CD4-positive, alpha-beta T cell (primary cell): ENCODE results near the gene FHOD3. TPM values are rescaled to one million over a fixed set of nuclear protein-coding genes. Genes with fewer than 3 reads are reported as not detected.

ENCODE experiments used
- ATAC-seq: fragments of 200-7000 bp; cut with Tn5 transposase; one replicate; pipeline ENCODE4 v1.10.0; 2022; ENCODE audit warnings: mild to moderate bottlenecking; ENCODE audit not compliant: poor library complexity
- CTCF ChIA-PET: fragments of 350-600 bp; sonication (Branson Sonifier 250); formaldehyde crosslinking; loops from one replicate; lab custom pipeline; 2021; ENCODE audit warnings: antibody characterized with exemption, inconsistent platforms; lab: Charles Lee
- POLR2A ChIA-PET: fragments of 350-600 bp; sonication (Branson Sonifier 250); formaldehyde crosslinking; loops from one replicate; lab custom pipeline; 2021; ENCODE audit warnings: antibody characterized with exemption, inconsistent platforms; lab: Charles Lee
- DNase-seq, 14 experiments: peaks; one replicate each; pipeline ENCODE4 v3.0.0-alpha.2; 2013 to 2020; ENCODE audit warnings: mixed read lengths in 2 of 14
- H3K27ac ChIP-seq, 2 donors: one replicate each; pipeline versions ENCODE4 v1.5.1 to v1.7.0; 2013; ENCODE audit warnings: low read length in 2 of 2, low read depth in 1 of 2, mild to moderate bottlenecking in 1 of 2
- H3K27me3 ChIP-seq, 2 experiments: 1 replicate in 1 of 2; 2 replicates in 1 of 2; pipeline versions ENCODE4 v1.6.1 to v1.7.0; 2013; ENCODE audit warnings: low read length in 2 of 2, control low read depth in 1 of 2, mild to moderate bottlenecking in 1 of 2, moderate library complexity in 1 of 2; ENCODE audit not compliant: insufficient read depth in 2 of 2, control insufficient read depth in 1 of 2
- H3K36me3 ChIP-seq: one replicate; pipeline ENCODE4 v1.6.1; 2013; ENCODE audit warnings: low read length, control low read depth; ENCODE audit not compliant: insufficient read depth
- H3K4me1 ChIP-seq: one replicate; pipeline ENCODE4 v1.6.1; 2013; ENCODE audit warnings: low read length, control low read depth; ENCODE audit not compliant: insufficient read depth
- H3K4me3 ChIP-seq: one replicate; pipeline ENCODE4 v1.5.1; 2013; ENCODE audit warnings: mild to moderate bottlenecking, low read length, moderate library complexity
- H3K9me3 ChIP-seq, 2 experiments: 1 replicate in 1 of 2; 2 replicates in 1 of 2; pipeline versions ENCODE4 v1.6.1 to v1.7.0; 2013; ENCODE audit warnings: low read length in 2 of 2, mild to moderate bottlenecking in 2 of 2, control low read depth in 1 of 2, moderate library complexity in 1 of 2; ENCODE audit not compliant: control insufficient read depth in 1 of 2, insufficient read depth in 1 of 2
- H3K27ac Mint-ChIP-seq: one replicate; pipeline ENCODE4 v1.8.0; 2020; ENCODE audit warnings: mixed read lengths
- H3K27me3 Mint-ChIP-seq: one replicate; pipeline ENCODE4 v1.8.0; 2021; ENCODE audit warnings: mixed read lengths
- H3K36me3 Mint-ChIP-seq: one replicate; pipeline ENCODE4 v1.8.0; 2021; ENCODE audit warnings: low read depth, mixed read lengths
- H3K4me1 Mint-ChIP-seq: one replicate; pipeline ENCODE4 v1.8.0; 2021; ENCODE audit warnings: low read depth, mixed read lengths
- H3K4me3 Mint-ChIP-seq: one replicate; pipeline ENCODE4 v1.8.0; 2020; ENCODE audit warnings: mild to moderate bottlenecking, mixed read lengths
- H3K9me3 Mint-ChIP-seq: one replicate; pipeline ENCODE4 v1.8.0; 2020; ENCODE audit warnings: mixed read lengths
- CTCF ChIP-seq: fragments of 200-600 bp; IDR thresholded peaks from one replicate; pipeline ENCODE4 v1.8.0; 2022; ENCODE audit warnings: antibody characterized with exemption, mild to moderate bottlenecking
- intact Hi-C, 2 experiments: fragments of 100-400 bp; cut with DNase I in 1 of 2; cut with micrococcal nuclease in 1 of 2; formaldehyde crosslinking; loops; one replicate each; pipeline versions ENCODE4 v1.15.1 to v1.9.0; 2023 to 2025; cut with DNase I, micrococcal nuclease
- total RNA-seq, 174 experiments: library from RNA in 2 of 174; stranded (reverse) in 2 of 174; gene quantifications; one replicate each; pipeline ENCODE4 v1.2.3 and lab custom pipeline; 2021 to 2026

The FHOD3 gene
- total RNA-seq, 2 experiments from 2014 or later = not detected

GRCh38 chr18:36295214-36295613 is 2.3 kb upstream of the FHOD3 start:
- Histone ChIP-seq H3K9me3 (no peaks in the 10 kb centered on the region), H3K27ac (no peak overlapping the region), H3K4me3 (no peak overlapping the region), H3K4me1 (peaks cover 9% of the 10 kb centered on the region), H3K36me3 (no peaks in the 10 kb centered on the region), H3K27me3 (peaks cover 47 to 57% of the 10 kb centered on the region in 2 experiments)
- Mint-ChIP-seq H3K4me1 (no peaks in the 10 kb centered on the region), H3K4me3 (no peak overlapping the region), H3K36me3 (no peaks in the 10 kb centered on the region), H3K27ac (no peak overlapping the region), H3K27me3 (peaks cover 17% of the 10 kb centered on the region), H3K9me3 (no peaks in the 10 kb centered on the region)
- POLR2A ChIA-PET = no interaction called here
- CTCF ChIA-PET = no interaction called here
- DNase-seq (no peak), ATAC-seq (no peak)
- intact Hi-C loops = no loop called here
- TF ChIP-seq CTCF = no peak

DNA sequence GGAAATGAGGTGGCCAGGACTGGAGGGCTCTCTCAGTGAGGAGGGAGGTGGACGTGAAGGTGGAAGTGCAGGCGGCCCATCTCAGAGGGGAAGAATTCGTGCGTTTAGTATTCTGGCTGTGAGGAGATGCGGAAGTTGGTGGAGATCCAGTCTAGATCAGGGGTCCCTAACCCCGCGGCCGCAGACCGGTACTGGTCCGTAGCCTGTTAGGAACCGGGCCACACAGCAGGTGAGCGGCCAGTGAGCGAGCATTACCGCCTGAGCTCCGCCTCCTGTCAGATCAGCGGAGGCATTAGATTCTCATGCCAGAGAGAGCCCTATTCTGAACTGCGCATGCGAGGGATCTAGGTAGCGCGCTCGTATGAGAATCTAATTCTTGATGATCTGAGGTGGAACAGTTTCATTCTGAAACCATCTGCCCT is 1.6 kb upstream of the FHOD3 start:
- Mint-ChIP-seq H3K27me3 (peaks cover 23% of the 10 kb centered on the region), H3K9me3 (no peaks in the 10 kb centered on the region), H3K4me1 (no peaks in the 10 kb centered on the region), H3K36me3 (no peaks in the 10 kb centered on the region), H3K27ac (no peak overlapping the region), H3K4me3 (no peak overlapping the region)
- Histone ChIP-seq H3K36me3 (no peaks in the 10 kb centered on the region), H3K9me3 (no peaks in the 10 kb centered on the region), H3K27ac (no peak overlapping the region), H3K27me3 (peaks cover 50 to 64% of the 10 kb centered on the region in 2 experiments), H3K4me1 (peaks cover 9% of the 10 kb centered on the region), H3K4me3 (no peak overlapping the region)
- DNase-seq (no peak), ATAC-seq (no peak)
- CTCF ChIA-PET = no interaction called here
- intact Hi-C loops = no loop called here
- POLR2A ChIA-PET = no interaction called here
- TF ChIP-seq CTCF = no peak

DNA sequence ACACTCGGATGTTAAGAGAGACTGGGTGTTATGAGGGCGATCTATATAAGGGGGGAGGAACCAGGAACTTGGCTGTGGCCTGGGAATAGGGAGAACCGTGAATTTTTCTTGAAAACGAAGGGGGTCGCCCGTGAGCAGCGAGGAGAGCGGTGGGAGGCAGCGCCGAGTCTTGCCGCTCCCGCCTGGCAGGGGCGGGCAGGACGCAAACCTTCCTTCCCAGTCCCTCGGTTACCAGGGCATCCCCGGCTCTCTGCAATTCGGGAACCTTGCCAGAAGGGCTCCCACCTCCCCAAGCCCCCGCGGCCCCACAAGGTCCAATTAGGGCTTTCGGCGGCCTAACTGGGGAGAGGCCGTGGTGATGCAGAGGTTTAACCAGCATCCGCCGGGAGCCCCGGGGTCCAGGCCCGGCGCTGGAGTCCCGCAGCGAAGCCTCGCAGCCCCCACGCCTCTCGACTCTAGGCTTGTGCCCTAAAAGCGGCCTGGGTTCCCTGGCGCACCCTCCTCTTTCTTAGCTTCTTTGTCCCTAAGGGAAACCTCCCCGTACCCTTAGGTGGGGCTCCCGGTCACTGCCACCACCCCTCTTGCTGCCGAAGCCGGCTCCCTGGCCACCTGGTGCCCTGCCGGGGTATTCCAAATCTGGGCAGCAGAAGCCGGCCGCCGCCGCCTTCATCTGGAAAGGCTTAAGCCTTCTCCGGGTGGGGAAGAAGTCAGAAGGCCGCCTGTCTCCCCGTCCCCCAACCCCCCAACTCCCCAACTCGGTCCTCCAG is 680 bp upstream of the FHOD3 start:
- Histone ChIP-seq H3K9me3 (no peaks in the 10 kb centered on the region), H3K27me3 (peaks cover 50 to 72% of the 10 kb centered on the region in 2 experiments), H3K36me3 (no peaks in the 10 kb centered on the region), H3K27ac (no peak overlapping the region), H3K4me3 (peak overlapping the region; percentile 5), H3K4me1 (peaks cover 9% of the 10 kb centered on the region)
- H3K9me3 Mint-ChIP-seq = no peaks in the 10 kb centered on the region
- peaks cover 32% of the 10 kb centered on the region for H3K27me3 Mint-ChIP-seq
- TF ChIP-seq CTCF = no peak
- H3K4me3 Mint-ChIP-seq = no peak overlapping the region
- H3K4me1 Mint-ChIP-seq = no peaks in the 10 kb centered on the region
- H3K36me3 Mint-ChIP-seq = no peaks in the 10 kb centered on the region
- no peak overlapping the region for H3K27ac Mint-ChIP-seq
- DNase-seq (no peak), ATAC-seq (no peak)
- intact Hi-C loops = no loop called here
- POLR2A ChIA-PET = no interaction called here
- CTCF ChIA-PET = no interaction called here
